ENCODE results near the gene POLR1A.

POLR1A gene

GRCh38 chr2:85978883-85979780, 126.6 kb downstream of the POLR1A start:
- CTCF ChIA-PET, result interaction anchor here (0.9 kb wide), 1 partner anchor 90 kb away, joined by 3 read pairs; no protein-coding TSS in a partner anchor
- TF ChIP-seq CTCF (IDR thresholded peaks at IDR 0.05; ENCODE audit: control extremely low read depth, extremely low read depth, low read depth, missing control alignments), result no peak
- POLR2A ChIA-PET, result no interaction called here
- DNase-seq (ENCODE audit: extremely low spot score), result no peak

GRCh38 chr2:85976106-85976920, 129.4 kb downstream of the POLR1A start:
- ChIA-PET CTCF (no interaction called here), POLR2A (no interaction called here)
- no peak for DNase-seq (ENCODE audit: extremely low spot score)
- no peak for TF ChIP-seq CTCF (IDR thresholded peaks at IDR 0.05; ENCODE audit: control extremely low read depth, extremely low read depth, low read depth, missing control alignments)

GRCh38 chr2:85975581-85975980, 130.1 kb downstream of the POLR1A start:
- TF ChIP-seq CTCF (IDR thresholded peaks at IDR 0.05; ENCODE audit: control extremely low read depth, extremely low read depth, low read depth, missing control alignments), result no peak
- ChIA-PET CTCF (no interaction called here), POLR2A (no interaction called here)
- DNase-seq (ENCODE audit: extremely low spot score), result no peak

- ChIA-PET CTCF (no interaction called here), POLR2A (no interaction called here)
- DNase-seq (ENCODE audit: extremely low spot score), result no peak
- TF ChIP-seq CTCF (IDR thresholded peaks at IDR 0.05; ENCODE audit: control extremely low read depth, extremely low read depth, low read depth, missing control alignments), result no peak
These were observed 131.3 kb downstream of the POLR1A start for GRCh38 chr2:85974390-85974789.

- ChIA-PET POLR2A (no interaction called here), CTCF (interaction anchor here (1.5 kb wide), 1 partner anchor 10 kb away, joined by 4 read pairs; no protein-coding TSS in a partner anchor)
- no peak for DNase-seq (ENCODE audit: extremely low spot score)
- no peak for TF ChIP-seq CTCF (IDR thresholded peaks at IDR 0.05; ENCODE audit: control extremely low read depth, extremely low read depth, low read depth, missing control alignments)
These were observed 133.3 kb downstream of the POLR1A start for GRCh38 chr2:85972355-85972754.

GRCh38 chr2:85971366-85971765, 134.3 kb downstream of the POLR1A start:
- ChIA-PET CTCF (interaction anchor here (1.7 kb wide), 1 partner anchor 11 kb away, joined by 5 read pairs; no protein-coding TSS in a partner anchor), POLR2A (no interaction called here)
- no peak for TF ChIP-seq CTCF (IDR thresholded peaks at IDR 0.05; ENCODE audit: control extremely low read depth, extremely low read depth, low read depth, missing control alignments)
- no peak for DNase-seq (ENCODE audit: extremely low spot score)
